AG04450 (cell line): ENCODE results near the gene CTNNBL1. TPM values are rescaled to one million over a fixed set of nuclear protein-coding genes. Genes with fewer than 3 reads are reported as not detected.

ENCODE experiments used
- CTCF ChIA-PET: fragments of 300-600, 350-600 bp; formaldehyde crosslinking; extraction: SDS; loops from one replicate; lab custom pipeline; 2022; ENCODE audit warnings: antibody characterized with exemption, inconsistent platforms; lab: Charles Lee
- POLR2A ChIA-PET: fragments of 350-600 bp; formaldehyde crosslinking; extraction: SDS; loops from one replicate; lab custom pipeline; 2021; ENCODE audit warnings: antibody characterized with exemption, inconsistent platforms; lab: Yijun Ruan, JAX
- DNase-seq: peaks from one replicate; pipeline ENCODE4 v3.0.0-alpha.2; 2011; ENCODE audit warnings: low read depth, low spot score
- H3K27ac ChIP-seq: one replicate; pipeline ENCODE4 v1.5.1; 2012; ENCODE audit warnings: low read depth, low read length, control low read depth
- H3K27me3 ChIP-seq: one replicate; pipeline ENCODE4 v1.6.0; 2012; ENCODE audit warnings: low read length; ENCODE audit not compliant: control insufficient read depth, insufficient read depth
- H3K4me3 ChIP-seq: 2 replicates; pipeline ENCODE4 v1.5.1; 2011; ENCODE audit warnings: mild to moderate bottlenecking, low read depth, low read length, control low read depth
- H3K9me3 ChIP-seq: 2 replicates; pipeline ENCODE4 v1.5.1; 2012; ENCODE audit warnings: low read length; ENCODE audit not compliant: control insufficient read depth, insufficient read depth
- CTCF ChIP-seq: IDR thresholded peaks from 2 replicates; pipeline ENCODE4 v1.5.1; 2011; ENCODE audit warnings: low read depth, low read length, control low read depth, inconsistent platforms
- polyA plus RNA-seq: library from polyadenylated mRNA; depleted of rRNA; stranded (reverse); fragments of >200 nt; gene quantifications from 2 replicates; pipeline ENCODE4 v1.2.3, GENCODE V29; 2011

The CTNNBL1 gene
- polyA plus RNA-seq, 1 experiment = 27.1 TPM

- no peak overlapping the region for H3K27ac ChIP-seq
- H3K27me3 ChIP-seq = no peaks in the 10 kb centered on the region
- POLR2A ChIA-PET = no interaction called here
- no peak overlapping the region for H3K4me3 ChIP-seq
- DNase-seq = no peak
- TF ChIP-seq CTCF = no peak
- H3K9me3 ChIP-seq = no peaks in the 10 kb centered on the region
- CTCF ChIA-PET = interaction anchor here (1.1 kb wide), 1 partner anchor 14 kb away, joined by 3 read pairs; no protein-coding TSS in a partner anchor
These were observed 56.0 kb downstream of the CTNNBL1 start for GRCh38 chr20:37749620-37750403.

GRCh38 chr20:37755665-37756064 lies 61.8 kb downstream of the CTNNBL1 start:
- DNase-seq = no peak
- Histone ChIP-seq H3K9me3 (no peaks in the 10 kb centered on the region), H3K4me3 (no peak overlapping the region), H3K27ac (no peak overlapping the region), H3K27me3 (no peaks in the 10 kb centered on the region)
- ChIA-PET CTCF (no interaction called here), POLR2A (no interaction called here)
- no peak for TF ChIP-seq CTCF

GRCh38 chr20:37756234-37756633 lies 62.4 kb downstream of the CTNNBL1 start:
- Histone ChIP-seq H3K4me3 (no peak overlapping the region), H3K9me3 (no peaks in the 10 kb centered on the region), H3K27ac (no peak overlapping the region), H3K27me3 (no peaks in the 10 kb centered on the region)
- POLR2A ChIA-PET = no interaction called here
- CTCF ChIA-PET = no interaction called here
- TF ChIP-seq CTCF = no peak
- no peak for DNase-seq

GRCh38 chr20:37757550-37757949 lies 63.7 kb downstream of the CTNNBL1 start:
- no peaks in the 10 kb centered on the region for H3K27me3 ChIP-seq
- no peaks in the 10 kb centered on the region for H3K9me3 ChIP-seq
- no peak for DNase-seq
- H3K4me3 ChIP-seq = no peak overlapping the region
- ChIA-PET CTCF (interaction anchor here (0.7 kb wide), 1 partner anchor 12 kb away, joined by 3 read pairs; no protein-coding TSS in a partner anchor), POLR2A (no interaction called here)
- no peak for TF ChIP-seq CTCF
- H3K27ac ChIP-seq = no peak overlapping the region

- Histone ChIP-seq H3K4me3 (no peak overlapping the region), H3K27ac (no peak overlapping the region), H3K9me3 (no peaks in the 10 kb centered on the region), H3K27me3 (no peaks in the 10 kb centered on the region)
- ChIA-PET CTCF (interaction anchor here (0.6 to 0.8 kb wide), 3 partner anchors 13 to 194 kb away, joined by 3 to 5 read pairs (median 3); no protein-coding TSS in a partner anchor), POLR2A (interaction anchor here (0.5 kb wide), 1 partner anchor 111 kb away, joined by 5 read pairs; no protein-coding TSS in a partner anchor)
- no peak for DNase-seq
- TF ChIP-seq CTCF = peak; percentile 18; the same call in 1 of the 2 replicates
These were observed 64.5 kb downstream of the CTNNBL1 start for GRCh38 chr20:37758332-37758731.
